Sciatic nerve (tissue), 2 donors: Measurements from ENCODE around the gene CCDC85C. TPM values are rescaled to one million over a fixed set of nuclear protein-coding genes. Genes with fewer than 3 reads are reported as not detected.
A peak's percentile ranks its signal among the peaks of the same experiment; 100 is the strongest.

Experiments
- ATAC-seq: fragments of 200-7000 bp; cut with Tn5 transposase; one replicate; pipeline ENCODE4 v1.9.1; 2020; ENCODE audit warnings: mild to moderate bottlenecking, moderate library complexity
- DNase-seq: peaks from one replicate; pipeline ENCODE4 v3.0.0-alpha.2; 2020; ENCODE audit warnings: low spot score
- intact Hi-C: fragments of 100-400 bp; cut with DNase I; formaldehyde crosslinking; loops from one replicate; pipeline ENCODE4 v1.14.2; 2022
- total RNA-seq: library from RNA; stranded (reverse); fragmentation: NEBNext Ultra II Directional; extraction: Animal tissue kit (Norgen Biotek cat#: 25700); gene quantifications from one replicate; pipeline ENCODE4 v1.2.1, GENCODE V29; 2021
- donor health status: DM: no; HTN: no; CAD: no.
- donor health status: DM: no; HTN: no; CAD: no.

The CCDC85C gene
- total RNA-seq, 1 donor from 2014 or later = 9.0 TPM

- ATAC-seq (no peak), DNase-seq (no peak)
- intact Hi-C loops = no loop called here
These were observed 52.7 kb downstream of the CCDC85C start for GRCh38 chr14:99551034-99551922.

GRCh38 chr14:99550387-99550992, 53.5 kb downstream of the CCDC85C start:
- intact Hi-C loops = no loop called here
- ATAC-seq (no peak), DNase-seq (no peak)

- intact Hi-C loops = no loop called here
- ATAC-seq = no peak
- no peak for DNase-seq
These were observed 54.3 kb downstream of the CCDC85C start for GRCh38 chr14:99549684-99550083.

- ATAC-seq = no peak
- intact Hi-C loops = no loop called here
- no peak for DNase-seq
These were observed 55.0 kb downstream of the CCDC85C start for GRCh38 chr14:99548871-99549515.

GRCh38 chr14:99548255-99548654, 55.8 kb downstream of the CCDC85C start:
- intact Hi-C loops = no loop called here
- no peak for DNase-seq

GRCh38 chr14:99546234-99546879, 57.6 kb downstream of the CCDC85C start:
- DNase-seq (no peak), ATAC-seq (no peak)
- intact Hi-C loops = no loop called here

More at GRCh38 chr14:99548255-99548654, 55.8 kb downstream of the CCDC85C start:
- no peak for ATAC-seq

- intact Hi-C loops = no loop called here
- DNase-seq (no peak), ATAC-seq (no peak)
These were observed 58.4 kb downstream of the CCDC85C start for GRCh38 chr14:99545586-99545985.

- DNase-seq (no peak), ATAC-seq (no peak)
- intact Hi-C loops = no loop called here
These were observed 59.0 kb downstream of the CCDC85C start for GRCh38 chr14:99544991-99545390.

- intact Hi-C loops = no loop called here
- no peak for ATAC-seq
- no peak for DNase-seq
These were observed 60.0 kb downstream of the CCDC85C start for GRCh38 chr14:99543985-99544384.

- ATAC-seq (no peak), DNase-seq (no peak)
These were observed 60.6 kb downstream of the CCDC85C start for GRCh38 chr14:99543370-99543769.

GRCh38 chr14:99542566-99542965, 61.4 kb downstream of the CCDC85C start:
- intact Hi-C loops = no loop called here
- no peak for ATAC-seq
- DNase-seq = no peak

More at GRCh38 chr14:99543370-99543769, 60.6 kb downstream of the CCDC85C start:
- intact Hi-C loops = no loop called here

- intact Hi-C loops = no loop called here
- DNase-seq (no peak), ATAC-seq (no peak)
These were observed 62.1 kb downstream of the CCDC85C start for GRCh38 chr14:99541677-99542470.

GRCh38 chr14:99541211-99541610, 62.8 kb downstream of the CCDC85C start:
- ATAC-seq (no peak), DNase-seq (no peak)
- intact Hi-C loops = no loop called here

GRCh38 chr14:99540196-99541032, 63.6 kb downstream of the CCDC85C start:
- ATAC-seq (no peak), DNase-seq (no peak)
- intact Hi-C loops = no loop called here

- no peak for DNase-seq
- intact Hi-C loops = no loop called here
- ATAC-seq = no peak
These were observed 64.5 kb downstream of the CCDC85C start for GRCh38 chr14:99539491-99539890.

- ATAC-seq (no peak), DNase-seq (no peak)
- intact Hi-C loops = no loop called here
These were observed 65.3 kb downstream of the CCDC85C start for GRCh38 chr14:99538733-99539132.

GRCh38 chr14:99538275-99538674, 65.7 kb downstream of the CCDC85C start:
- no peak for DNase-seq
- intact Hi-C loops = no loop called here

GRCh38 chr14:99537399-99537798, 66.6 kb downstream of the CCDC85C start:
- ATAC-seq (peak; percentile 36), DNase-seq (no peak)
- intact Hi-C loops = no loop called here

More at GRCh38 chr14:99538275-99538674, 65.7 kb downstream of the CCDC85C start:
- no peak for ATAC-seq
